ENCODE data around the gene CTR9.

Gene CTR9

GRCh38 chr11:10829139-10829538, 78.1 kb downstream of the CTR9 start:
- DNase-seq = no peak

Data from activated CD4-positive, alpha-beta T cell treated with anti-CD3 and anti-CD28 coated beads for 4 hours (primary cell).